ENCODE data around the gene LTBR. TPM values are rescaled to one million over a fixed set of nuclear protein-coding genes. Genes with fewer than 3 reads are reported as not detected.

LTBR gene
- total and polyA plus RNA-seq, 4 donors: 6.8 to 43.5 (median 21.1) TPM

GRCh38 chr12:6382982-6383381 lies 980 bp upstream of the LTBR start:
- H3K4me1 ChIP-seq (ENCODE audit: control insufficient read depth, insufficient read depth, low read length): peaks cover 22% of the 10 kb centered on the region
- no peak overlapping the region for H3K27ac ChIP-seq (ENCODE audit: low read depth, low read length)
- H3K27me3 ChIP-seq (ENCODE audit: control insufficient read depth, insufficient read depth, low read length): peaks cover 2% of the 10 kb centered on the region
- DNase-seq (ENCODE audit: low read depth in 4 of 6, low spot score in 6 of 6): no peak
- WGBS (ENCODE audit: insufficient coverage): 85% methylated on average over 4 of the region's 6 CpGs
- no peak overlapping the region for H3K4me3 ChIP-seq (ENCODE audit: low read depth, low read length)
- H3K9me3 ChIP-seq (ENCODE audit: control insufficient read depth, insufficient read depth, low read length): no peaks in the 10 kb centered on the region
- peaks cover 10% of the 10 kb centered on the region for H3K36me3 ChIP-seq (ENCODE audit: control insufficient read depth, insufficient read depth, low read length)

- H3K27me3 ChIP-seq (ENCODE audit: control insufficient read depth, insufficient read depth, low read length): peaks cover 2% of the 10 kb centered on the region
- no peaks in the 10 kb centered on the region for H3K9me3 ChIP-seq (ENCODE audit: control insufficient read depth, insufficient read depth, low read length)
- H3K4me1 ChIP-seq (ENCODE audit: control insufficient read depth, insufficient read depth, low read length): peaks cover 22% of the 10 kb centered on the region
- H3K4me3 ChIP-seq (ENCODE audit: low read depth, low read length): peak overlapping the region; percentile 50
- WGBS (ENCODE audit: insufficient coverage): 95% methylated on average over 31 of the region's 36 CpGs
- no peak for DNase-seq (ENCODE audit: low read depth in 4 of 6, low spot score in 6 of 6)
- no peak overlapping the region for H3K27ac ChIP-seq (ENCODE audit: low read depth, low read length)
- H3K36me3 ChIP-seq (ENCODE audit: control insufficient read depth, insufficient read depth, low read length): peaks cover 10% of the 10 kb centered on the region
Measured at GRCh38 chr12:6384499-6385436, 806 bp downstream of the LTBR start.

- H3K4me1 ChIP-seq (ENCODE audit: control insufficient read depth, insufficient read depth, low read length): peaks cover 22% of the 10 kb centered on the region
- H3K4me3 ChIP-seq (ENCODE audit: low read depth, low read length): no peak overlapping the region
- peaks cover 13% of the 10 kb centered on the region for H3K36me3 ChIP-seq (ENCODE audit: control insufficient read depth, insufficient read depth, low read length)
- WGBS (ENCODE audit: insufficient coverage): 84% methylated on average over 10 of the region's 11 CpGs
- no peak for DNase-seq (ENCODE audit: low read depth in 4 of 6, low spot score in 6 of 6)
- H3K9me3 ChIP-seq (ENCODE audit: control insufficient read depth, insufficient read depth, low read length): no peaks in the 10 kb centered on the region
- H3K27ac ChIP-seq (ENCODE audit: low read depth, low read length): no peak overlapping the region
- peaks cover 2% of the 10 kb centered on the region for H3K27me3 ChIP-seq (ENCODE audit: control insufficient read depth, insufficient read depth, low read length)
Measured at GRCh38 chr12:6386038-6386437, 2.1 kb downstream of the LTBR start.

- Histone ChIP-seq H3K4me1 (ENCODE audit: control insufficient read depth, insufficient read depth, low read length) (peaks cover 22% of the 10 kb centered on the region), H3K9me3 (ENCODE audit: control insufficient read depth, insufficient read depth, low read length) (no peaks in the 10 kb centered on the region), H3K36me3 (ENCODE audit: control insufficient read depth, insufficient read depth, low read length) (peaks cover 14% of the 10 kb centered on the region), H3K27me3 (ENCODE audit: control insufficient read depth, insufficient read depth, low read length) (peaks cover 2% of the 10 kb centered on the region), H3K27ac (ENCODE audit: low read depth, low read length) (no peak overlapping the region), H3K4me3 (ENCODE audit: low read depth, low read length) (no peak overlapping the region)
- no CpG with 5 or more reads among the region's 1 CpG for WGBS (ENCODE audit: insufficient coverage)
- DNase-seq (ENCODE audit: low read depth in 4 of 6, low spot score in 6 of 6): no peak
Measured at GRCh38 chr12:6386491-6386890, 2.5 kb downstream of the LTBR start.

- no peak overlapping the region for H3K27ac ChIP-seq (ENCODE audit: low read depth, low read length)
- peaks cover 2% of the 10 kb centered on the region for H3K27me3 ChIP-seq (ENCODE audit: control insufficient read depth, insufficient read depth, low read length)
- H3K4me1 ChIP-seq (ENCODE audit: control insufficient read depth, insufficient read depth, low read length): peaks cover 22% of the 10 kb centered on the region
- H3K36me3 ChIP-seq (ENCODE audit: control insufficient read depth, insufficient read depth, low read length): peaks cover 14% of the 10 kb centered on the region
- H3K4me3 ChIP-seq (ENCODE audit: low read depth, low read length): no peak overlapping the region
- no peak for DNase-seq (ENCODE audit: low read depth in 4 of 6, low spot score in 6 of 6)
- WGBS (ENCODE audit: insufficient coverage): 58% methylated on average over 7 of the region's 7 CpGs
- no peaks in the 10 kb centered on the region for H3K9me3 ChIP-seq (ENCODE audit: control insufficient read depth, insufficient read depth, low read length)
Measured at GRCh38 chr12:6387541-6387940, 3.6 kb downstream of the LTBR start.

- Histone ChIP-seq H3K9me3 (ENCODE audit: control insufficient read depth, insufficient read depth, low read length) (no peaks in the 10 kb centered on the region), H3K27ac (ENCODE audit: low read depth, low read length) (no peak overlapping the region), H3K27me3 (ENCODE audit: control insufficient read depth, insufficient read depth, low read length) (no peaks in the 10 kb centered on the region), H3K4me3 (ENCODE audit: low read depth, low read length) (no peak overlapping the region), H3K36me3 (ENCODE audit: control insufficient read depth, insufficient read depth, low read length) (peaks cover 7% of the 10 kb centered on the region), H3K4me1 (ENCODE audit: control insufficient read depth, insufficient read depth, low read length) (peaks cover 1% of the 10 kb centered on the region)
- DNase-seq (ENCODE audit: low read depth in 4 of 6, low spot score in 6 of 6): no peak
- 84% methylated on average over 15 of the region's 15 CpGs for WGBS (ENCODE audit: insufficient coverage)
Measured at GRCh38 chr12:6390084-6390799, 6.3 kb downstream of the LTBR start.

GRCh38 chr12:6391013-6391412 lies 7.1 kb downstream of the LTBR start:
- no peak overlapping the region for H3K4me3 ChIP-seq (ENCODE audit: low read depth, low read length)
- no peak for DNase-seq (ENCODE audit: low read depth in 4 of 6, low spot score in 6 of 6)
- H3K27me3 ChIP-seq (ENCODE audit: control insufficient read depth, insufficient read depth, low read length): no peaks in the 10 kb centered on the region
- H3K9me3 ChIP-seq (ENCODE audit: control insufficient read depth, insufficient read depth, low read length): no peaks in the 10 kb centered on the region
- WGBS (ENCODE audit: insufficient coverage): 91% methylated on average over 14 of the region's 17 CpGs
- peaks cover 5% of the 10 kb centered on the region for H3K36me3 ChIP-seq (ENCODE audit: control insufficient read depth, insufficient read depth, low read length)
- no peak overlapping the region for H3K27ac ChIP-seq (ENCODE audit: low read depth, low read length)
- no peaks in the 10 kb centered on the region for H3K4me1 ChIP-seq (ENCODE audit: control insufficient read depth, insufficient read depth, low read length)

- Histone ChIP-seq H3K4me3 (ENCODE audit: low read depth, low read length) (no peak overlapping the region), H3K4me1 (ENCODE audit: control insufficient read depth, insufficient read depth, low read length) (no peaks in the 10 kb centered on the region), H3K9me3 (ENCODE audit: control insufficient read depth, insufficient read depth, low read length) (no peaks in the 10 kb centered on the region), H3K36me3 (ENCODE audit: control insufficient read depth, insufficient read depth, low read length) (peaks cover 4% of the 10 kb centered on the region), H3K27me3 (ENCODE audit: control insufficient read depth, insufficient read depth, low read length) (no peaks in the 10 kb centered on the region), H3K27ac (ENCODE audit: low read depth, low read length) (no peak overlapping the region)
- no CpG with 5 or more reads among the region's 6 CpGs for WGBS (ENCODE audit: insufficient coverage)
- DNase-seq (ENCODE audit: low read depth in 4 of 6, low spot score in 6 of 6): no peak
Measured at GRCh38 chr12:6392504-6392903, 8.5 kb downstream of the LTBR start.

GRCh38 chr12:6393109-6393508 lies 9.1 kb downstream of the LTBR start:
- 100% methylated on average over 4 of the region's 7 CpGs for WGBS (ENCODE audit: insufficient coverage)
- H3K36me3 ChIP-seq (ENCODE audit: control insufficient read depth, insufficient read depth, low read length): peaks cover 4% of the 10 kb centered on the region
- H3K9me3 ChIP-seq (ENCODE audit: control insufficient read depth, insufficient read depth, low read length): no peaks in the 10 kb centered on the region
- H3K27ac ChIP-seq (ENCODE audit: low read depth, low read length): no peak overlapping the region
- H3K4me1 ChIP-seq (ENCODE audit: control insufficient read depth, insufficient read depth, low read length): no peaks in the 10 kb centered on the region
- no peak overlapping the region for H3K4me3 ChIP-seq (ENCODE audit: low read depth, low read length)
- H3K27me3 ChIP-seq (ENCODE audit: control insufficient read depth, insufficient read depth, low read length): no peaks in the 10 kb centered on the region
- DNase-seq (ENCODE audit: low read depth in 4 of 6, low spot score in 6 of 6): no peak

Measured in spinal cord (tissue), 10 donors.